ENCODE results near the gene DGKH.

- TF ChIP-seq CTCF (IDR thresholded peaks at IDR 0.05; ENCODE audit: poor library complexity, severe bottlenecking) (no peak), POLR2AphosphoS5 (IDR thresholded peaks at IDR 0.05) (no peak), EP300 (conservative IDR thresholded peaks at IDR 0.05; ENCODE audit: poor library complexity, severe bottlenecking) (no peak), EZH2 (IDR thresholded peaks at IDR 0.05; ENCODE audit: borderline replicate concordance, insufficient read depth, low read length, poor library complexity, severe bottlenecking) (no peak)
Measured at GRCh38 chr13:42063105-42063504, 14.7 kb downstream of the DGKH start.

Data from neural cell (in vitro differentiated cells).